ENCODE results near the gene MYCBPAP.

The MYCBPAP gene

GRCh38 chr17:50558091-50558490 lies 49.9 kb downstream of the MYCBPAP start:
- TF ChIP-seq CTCF (conservative IDR thresholded peaks at IDR 0.05; ENCODE audit: control insufficient read depth, insufficient read depth, low read depth, low read length), result no peak
- H3K4me3 ChIP-seq (ENCODE audit: control insufficient read depth, low read depth, low read length), result no peak overlapping the region
- DNase-seq (ENCODE audit: low read depth), result no peak

- DNase-seq (ENCODE audit: low read depth), result no peak
- TF ChIP-seq CTCF (conservative IDR thresholded peaks at IDR 0.05; ENCODE audit: control insufficient read depth, insufficient read depth, low read depth, low read length), result no peak
- H3K4me3 ChIP-seq (ENCODE audit: control insufficient read depth, low read depth, low read length), result no peak overlapping the region
These were observed 50.3 kb downstream of the MYCBPAP start for GRCh38 chr17:50558581-50558940.

DNA sequence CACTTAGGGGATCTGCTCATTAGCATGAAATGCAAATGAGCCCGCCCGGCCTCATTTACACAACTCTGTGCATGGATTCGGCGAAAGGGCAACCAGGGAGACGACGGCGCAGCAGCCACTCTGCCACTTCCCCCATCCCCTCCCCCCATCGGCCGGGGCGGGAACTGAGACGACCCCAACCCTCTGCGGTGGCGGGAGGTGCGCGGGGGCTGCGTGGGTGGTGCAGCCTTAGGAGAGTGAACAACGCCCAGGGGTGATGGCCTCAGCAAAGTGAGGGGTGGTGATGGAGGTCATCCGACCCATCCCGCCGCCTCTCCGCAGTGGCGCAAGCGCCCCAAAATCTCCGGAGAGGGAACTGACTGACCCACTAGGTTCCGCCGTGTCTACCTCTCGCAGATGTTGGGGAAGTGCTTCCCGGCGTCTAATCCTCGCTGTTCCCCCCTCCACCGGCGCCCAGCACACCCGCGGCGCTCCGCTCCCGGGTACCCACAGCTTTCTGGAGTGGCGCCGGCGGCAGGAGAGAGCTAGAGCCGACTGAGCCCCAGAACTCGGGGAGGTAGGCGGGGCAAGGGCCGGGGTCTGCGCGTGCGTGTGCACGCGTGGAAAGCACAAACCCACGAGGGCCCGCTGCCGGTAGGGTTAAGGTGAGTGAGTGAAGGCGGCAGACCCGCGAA lies 50.8 kb downstream of the MYCBPAP start:
- no peak for TF ChIP-seq CTCF (conservative IDR thresholded peaks at IDR 0.05; ENCODE audit: control insufficient read depth, insufficient read depth, low read depth, low read length)
- H3K4me3 ChIP-seq (ENCODE audit: control insufficient read depth, low read depth, low read length), result no peak overlapping the region
- DNase-seq (ENCODE audit: low read depth), result no peak

DNA sequence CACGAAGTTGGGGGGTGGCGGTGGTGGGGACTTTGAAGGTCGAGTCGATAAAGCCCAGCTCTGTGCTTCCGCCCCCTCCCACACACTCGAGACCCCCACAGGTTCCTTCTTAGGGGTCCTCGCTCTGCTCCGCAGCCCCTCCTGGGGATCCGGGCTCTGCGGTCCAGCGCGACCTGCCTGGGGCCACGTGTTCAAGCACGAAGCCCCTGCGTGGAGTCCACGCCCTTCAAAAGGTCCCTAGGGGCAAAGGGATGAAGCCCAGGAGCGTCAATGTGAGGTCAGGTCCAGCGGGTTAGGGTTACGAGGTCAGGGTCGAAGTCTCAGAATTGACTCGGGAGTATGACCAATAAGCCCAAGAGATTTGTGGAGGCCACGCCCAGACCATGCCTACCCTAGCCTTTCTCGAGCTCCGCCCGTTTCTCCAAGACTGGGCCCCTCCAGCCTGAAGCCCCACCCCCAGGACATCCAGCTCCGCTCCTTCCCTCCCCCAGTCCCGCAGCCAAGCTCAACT lies 51.5 kb downstream of the MYCBPAP start:
- DNase-seq (ENCODE audit: low read depth), result peak; percentile 72
- peak overlapping the region; percentile 49 for H3K4me3 ChIP-seq (ENCODE audit: control insufficient read depth, low read depth, low read length)
- TF ChIP-seq CTCF (conservative IDR thresholded peaks at IDR 0.05; ENCODE audit: control insufficient read depth, insufficient read depth, low read depth, low read length), result no peak

DNA sequence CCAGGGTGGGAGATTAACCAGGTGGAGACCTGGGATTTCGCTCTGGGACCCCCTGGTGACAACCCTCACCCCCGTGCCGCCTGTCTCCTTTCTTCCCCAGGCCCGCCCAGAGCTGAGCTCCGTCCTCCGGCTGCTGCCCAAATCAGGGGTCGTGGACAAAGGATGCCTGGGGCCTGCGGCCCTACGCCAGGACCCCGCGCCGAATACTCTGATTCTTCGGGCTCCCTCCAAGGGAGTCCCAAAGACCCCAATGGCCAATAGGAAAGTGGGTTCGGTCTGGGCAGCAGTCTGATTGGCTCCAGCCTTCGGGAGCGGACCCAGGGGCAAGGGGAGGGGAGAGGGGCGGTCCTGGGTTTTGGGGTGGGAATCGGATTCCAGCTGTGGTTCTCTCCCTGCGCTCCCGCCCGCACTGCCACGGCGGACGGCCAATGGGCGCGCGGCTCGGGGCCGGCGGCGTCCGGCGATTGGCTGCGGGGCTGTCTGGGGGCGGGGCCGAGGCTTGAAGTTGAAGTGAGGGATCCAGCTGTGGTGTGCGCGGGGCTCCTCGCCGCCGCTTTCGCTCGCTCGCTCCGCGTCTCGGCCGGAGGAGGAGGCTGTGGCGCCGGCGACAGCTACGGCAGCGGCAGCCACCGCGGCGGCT lies 52.1 kb downstream of the MYCBPAP start, which contains the start of gene CACNA1G:
Gene CACNA1G, plus strand, starts transcription at position 531 of the 640 bp plus-strand sequence. CDS start 745 bp downstream, outside the sequence.
- H3K4me3 ChIP-seq (ENCODE audit: control insufficient read depth, low read depth, low read length), result peak within 1 kb of the TSS; percentile 49
- peak; percentile 74 for DNase-seq (ENCODE audit: low read depth)
- TF ChIP-seq CTCF (conservative IDR thresholded peaks at IDR 0.05; ENCODE audit: control insufficient read depth, insufficient read depth, low read depth, low read length), result no peak

DNA sequence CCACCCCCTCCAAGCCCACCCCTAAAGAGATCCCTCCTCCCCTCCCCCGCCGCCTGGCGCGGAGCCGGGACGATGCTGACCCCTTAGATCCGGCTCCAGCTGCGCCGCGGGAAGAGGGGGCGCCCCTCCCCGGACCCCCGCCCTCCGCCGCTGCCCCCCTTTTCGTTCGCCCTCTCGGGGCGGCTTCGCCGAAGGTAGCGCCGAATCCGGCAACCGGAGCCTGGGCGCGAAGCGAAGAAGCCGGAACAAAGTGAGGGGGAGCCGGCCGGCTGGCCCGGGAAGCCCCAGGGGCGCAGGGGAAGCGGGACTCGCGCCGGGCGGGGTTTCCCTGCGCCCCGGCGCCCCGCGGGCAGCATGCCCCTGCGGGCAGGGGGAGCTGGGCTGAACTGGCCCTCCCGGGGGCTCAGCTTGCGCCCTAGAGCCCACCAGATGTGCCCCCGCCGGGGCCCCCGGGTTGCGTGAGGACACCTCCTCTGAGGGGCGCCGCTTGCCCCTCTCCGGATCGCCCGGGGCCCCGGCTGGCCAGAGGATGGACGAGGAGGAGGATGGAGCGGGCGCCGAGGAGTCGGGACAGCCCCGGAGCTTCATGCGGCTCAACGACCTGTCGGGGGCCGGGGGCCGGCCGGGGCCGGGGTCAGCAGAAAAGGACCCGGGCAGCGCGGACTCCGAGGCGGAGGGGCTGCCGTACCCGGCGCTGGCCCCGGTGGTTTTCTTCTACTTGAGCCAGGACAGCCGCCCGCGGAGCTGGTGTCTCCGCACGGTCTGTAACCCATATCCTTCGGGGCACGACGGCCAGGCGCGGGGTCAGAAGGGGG lies 52.9 kb downstream of the MYCBPAP start:
- peak overlapping the region; percentile 19 for H3K4me3 ChIP-seq (ENCODE audit: control insufficient read depth, low read depth, low read length)
- no peak for TF ChIP-seq CTCF (conservative IDR thresholded peaks at IDR 0.05; ENCODE audit: control insufficient read depth, insufficient read depth, low read depth, low read length)
- no peak for DNase-seq (ENCODE audit: low read depth)

Data from fibroblast of mammary gland (primary cell).